IMR-90 (cell line): Measurements from ENCODE around the gene HEATR1. TPM values are rescaled to one million over a fixed set of nuclear protein-coding genes. Genes with fewer than 3 reads are reported as not detected.

Experiments used
- ATAC-seq: fragments of 200-7000 bp; cut with Tn5 transposase; 2 replicates; pipeline ENCODE4 v1.9.1; 2020; ENCODE audit warnings: low read depth, mild to moderate bottlenecking, moderate library complexity
- BruUV-seq: library from RNA; stranded (reverse); fragments of 400-500 nt; replicated peaks from 2 replicates; lab custom pipeline; 2021; lab: Mats Ljungman, UMichigan
- CTCF ChIA-PET: fragments of 300-600 bp; formaldehyde crosslinking; extraction: SDS; loops from one replicate; lab custom pipeline; 2021; ENCODE audit warnings: antibody characterized with exemption; lab: Yijun Ruan, JAX
- POLR2A ChIA-PET: fragments of 300-600 bp; sonication (Branson Sonifier 250); formaldehyde crosslinking; loops from one replicate; lab custom pipeline; 2022; ENCODE audit warnings: antibody characterized with exemption; ENCODE audit not compliant: unreplicated experiment; lab: Charles Lee
- DNase-seq: peaks from one replicate; pipeline ENCODE4 v3.0.0; 2013
- H2AFZ ChIP-seq: replicated peaks from 2 replicates; pipeline ENCODE3; 2013; ENCODE audit warnings: low read length, mild to moderate bottlenecking; ENCODE audit not compliant: poor library complexity
- H2AK5ac ChIP-seq: 2 replicates; pipeline ENCODE4 v1.6.1; 2013; ENCODE audit warnings: low read depth, low read length, inconsistent platforms
- H2AK9ac ChIP-seq: replicated peaks from 2 replicates; pipeline ENCODE3; 2013; ENCODE audit warnings: mild to moderate bottlenecking, low read depth, low read length, moderate library complexity; ENCODE audit not compliant: poor library complexity
- H2BK120ac ChIP-seq: 2 replicates; pipeline ENCODE4 v1.6.1; 2013; ENCODE audit warnings: low read depth, low read length, inconsistent platforms
- H2BK15ac ChIP-seq: 3 replicates; pipeline ENCODE4 v1.6.1; 2013; ENCODE audit warnings: low read depth, low read length, inconsistent platforms
- H2BK20ac ChIP-seq: 2 replicates; pipeline ENCODE4 v1.6.1; 2013; ENCODE audit warnings: low read depth, mild to moderate bottlenecking, inconsistent platforms, low read length, moderate library complexity
- H2BK5ac ChIP-seq: 2 replicates; pipeline ENCODE4 v1.6.1; 2013; ENCODE audit warnings: mild to moderate bottlenecking, low read depth, low read length, inconsistent platforms; ENCODE audit not compliant: poor library complexity, severe bottlenecking
- H3K14ac ChIP-seq: replicated peaks from 2 replicates; pipeline ENCODE4 v1.6.1; 2013; ENCODE audit warnings: low read depth, low read length, inconsistent platforms
- H3K18ac ChIP-seq: 2 replicates; pipeline ENCODE4 v1.6.1; 2013; ENCODE audit warnings: low read depth, low read length, control low read depth
- H3K23ac ChIP-seq: 2 replicates; pipeline ENCODE4 v1.6.1; 2013; ENCODE audit warnings: low read depth, low read length, inconsistent platforms
- H3K27ac ChIP-seq: 2 replicates; pipeline ENCODE4 v1.5.1; 2013; ENCODE audit warnings: mild to moderate bottlenecking, control low read depth, low read length; ENCODE audit not compliant: insufficient read depth
- H3K27me3 ChIP-seq: 2 replicates; pipeline ENCODE4 v1.6.1; 2013; ENCODE audit warnings: low read length; ENCODE audit not compliant: control insufficient read depth, insufficient read depth
- H3K36me3 ChIP-seq: 2 replicates; pipeline ENCODE4 v1.6.1; 2013; ENCODE audit warnings: low read length, mixed read lengths; ENCODE audit not compliant: control insufficient read depth, insufficient read depth
- H3K4ac ChIP-seq: 2 replicates; pipeline ENCODE4 v1.6.1; 2013; ENCODE audit warnings: low read depth, low read length, inconsistent platforms
- H3K4me1 ChIP-seq: 2 replicates; pipeline ENCODE4 v1.6.1; 2013; ENCODE audit warnings: low read length, mixed read lengths; ENCODE audit not compliant: control insufficient read depth, insufficient read depth
- H3K4me2 ChIP-seq: 2 replicates; pipeline ENCODE4 v1.6.1; 2013; ENCODE audit warnings: low read depth, mild to moderate bottlenecking, control low read depth, low read length, moderate library complexity
- H3K4me3 ChIP-seq: 2 replicates; pipeline ENCODE4 v1.5.1; 2013; ENCODE audit warnings: low read depth, mild to moderate bottlenecking, control low read depth, low read length, moderate library complexity; ENCODE audit not compliant: insufficient read depth
- H3K56ac ChIP-seq: 2 replicates; pipeline ENCODE4 v1.6.1; 2013; ENCODE audit warnings: low read length, inconsistent platforms; ENCODE audit not compliant: insufficient read depth; ENCODE audit errors: extremely low read depth
- H3K79me1 ChIP-seq, 2 experiments: 2 replicates each; pipeline ENCODE4 v1.6.1; 2013; ENCODE audit warnings: low read length in 2 of 2, inconsistent platforms in 1 of 2, low read depth in 1 of 2
- H3K9ac ChIP-seq: 2 replicates; pipeline ENCODE4 v1.6.1; 2013; ENCODE audit warnings: low read depth, low read length, control low read depth
- H3K9me1 ChIP-seq: 2 replicates; pipeline ENCODE4 v1.6.1; 2013; ENCODE audit warnings: low read length, inconsistent platforms; ENCODE audit not compliant: insufficient read depth
- H3K9me3 ChIP-seq: 2 replicates; pipeline ENCODE4 v1.6.1; 2013; ENCODE audit warnings: low read length; ENCODE audit not compliant: control insufficient read depth, insufficient read depth
- H4K20me1 ChIP-seq: 2 replicates; pipeline ENCODE4 v1.6.1; 2013; ENCODE audit warnings: low read length, inconsistent platforms; ENCODE audit not compliant: insufficient read depth
- H4K5ac ChIP-seq: 2 replicates; pipeline ENCODE4 v1.6.1; 2013; ENCODE audit warnings: mild to moderate bottlenecking, low read depth, low read length, control low read depth
- H4K8ac ChIP-seq, 2 experiments: 2 replicates each; pipeline ENCODE4 v1.6.1; 2013; ENCODE audit warnings: low read depth in 2 of 2, low read length in 2 of 2, control low read depth in 1 of 2, inconsistent platforms in 1 of 2
- H4K91ac ChIP-seq: 2 replicates; pipeline ENCODE4 v1.6.1; 2013; ENCODE audit warnings: low read depth, low read length, inconsistent platforms; ENCODE audit not compliant: insufficient read depth
- FOS ChIP-seq: fragments of 150-350 bp; IDR thresholded peaks from 2 replicates; pipeline ENCODE4 v1.6.1; 2016; ENCODE audit warnings: low read depth, low read length
- MAFK ChIP-seq: IDR thresholded peaks from 2 replicates; pipeline ENCODE4 v1.6.1; 2012; ENCODE audit warnings: low read depth, low read length, improper control_type of control experiment
- NFE2L2 ChIP-seq: fragments of 150-350 bp; IDR thresholded peaks from 2 replicates; pipeline ENCODE4 v1.6.1; 2016; ENCODE audit warnings: low read depth, mild to moderate bottlenecking, low read length
- POLR2A ChIP-seq: IDR thresholded peaks from 2 replicates; pipeline ENCODE4 v1.6.1; 2012; ENCODE audit warnings: mild to moderate bottlenecking, low read depth, low read length
- RAD21 ChIP-seq: IDR thresholded peaks from 2 replicates; pipeline ENCODE4 v1.6.1; 2012; ENCODE audit warnings: low read length, improper control_type of control experiment
- RCOR1 ChIP-seq: IDR thresholded peaks from 2 replicates; pipeline ENCODE4 v1.6.1; 2012; ENCODE audit warnings: mild to moderate bottlenecking, low read length, improper control_type of control experiment; ENCODE audit not compliant: insufficient replicate concordance
- RFX5 ChIP-seq: IDR thresholded peaks from 2 replicates; pipeline ENCODE4 v1.8.0; 2012; ENCODE audit warnings: low read depth, mild to moderate bottlenecking, low read length, moderate library complexity
- SMC3 ChIP-seq: fragments of 150-350 bp; IDR thresholded peaks from 2 replicates; pipeline ENCODE4 v1.6.1; 2016; ENCODE audit warnings: low read depth, mild to moderate bottlenecking, antibody characterized with exemption, low read length, moderate library complexity
- WGBS, 2 experiments: methylation state at CpG; one replicate each; pipeline versions ENCODE4 v1.1.5 to v1.1.7; 2013; ENCODE audit warnings: missing lambda C conversion rate in 2 of 2; ENCODE audit not compliant: insufficient read length in 1 of 2; ENCODE audit errors: extremely low coverage in 2 of 2; 5-methylcytosine and 5-hydroxymethylcytosine counted together
- dilution Hi-C: fragments of 300-500 bp; cut with HindIII; formaldehyde crosslinking; loops from one replicate; pipeline ENCODE4 v1.14.3; 2018; ENCODE audit warnings: low sequenced_read_pairs; ENCODE audit not compliant: unreplicated experiment
- in situ Hi-C: fragments of 300-500 bp; cut with MboI; formaldehyde crosslinking; loops from 3 replicates; pipeline ENCODE4 v1.14.3; 2019; ENCODE audit warnings: low sequenced_read_pairs, inconsistent platforms, mixed read lengths
- intact Hi-C: fragments of 100-400 bp; cut with micrococcal nuclease; formaldehyde crosslinking; loops from 2 replicates; pipeline ENCODE4 v1.10.0; 2022
- polyA plus RNA-seq, 3 experiments: library from polyadenylated mRNA; depleted of rRNA; stranded (reverse); fragments of >200 nt; gene quantifications; 2 replicates each; pipeline ENCODE4 v1.2.3, GENCODE V29; 2012; ENCODE audit warnings: low replicate concordance in 1 of 3
- total RNA-seq: library from RNA; depleted of rRNA; stranded (reverse); fragments of >200 nt; gene quantifications from 2 replicates; pipeline ENCODE4 v1.2.3, GENCODE V29; 2012
- TF ChIP-seq, protein P1 (sequence below): conservative IDR thresholded peaks from 2 replicates; pipeline ENCODE4 v1.5.1; 2012; ENCODE audit warnings: mild to moderate bottlenecking, low read depth, low read length, improper control_type of control experiment
- TF ChIP-seq, protein P2 (sequence below): fragments of 150-350 bp; IDR thresholded peaks from 2 replicates; pipeline ENCODE4 v1.6.1; 2016; ENCODE audit warnings: low read depth, mild to moderate bottlenecking, low read length, moderate library complexity, borderline replicate concordance

HEATR1 gene
- total and polyA plus RNA-seq, 2 of the 4 experiments (the other 2 are of a cell fraction), result 8.5 to 53.8 TPM

DNA sequence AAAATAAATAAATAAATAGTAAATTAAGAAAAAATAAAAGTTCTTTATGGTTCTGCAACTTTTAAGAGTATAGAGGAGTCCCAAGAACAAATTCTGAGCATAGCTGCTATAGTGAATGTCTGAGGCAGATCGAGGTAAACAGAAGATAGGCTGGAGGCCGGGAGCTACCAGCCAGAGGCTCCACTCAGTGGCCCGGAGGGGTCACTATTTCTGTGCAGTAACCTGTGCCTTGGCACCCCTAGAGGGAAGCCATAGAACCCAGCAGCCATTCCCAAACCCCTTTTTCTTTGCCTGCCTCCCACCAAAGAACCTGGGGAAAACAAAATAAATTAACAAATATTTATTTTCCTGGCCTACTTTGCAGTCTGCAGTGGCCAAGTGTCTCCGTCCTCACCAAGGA lies 38.4 kb upstream of the HEATR1 start:
- no peak overlapping the region for H4K5ac ChIP-seq
- dilution Hi-C loops, result no loop called here
- DNase-seq, result no peak

More for the DNA sequence above, 38.4 kb upstream of the HEATR1 start:
- TF ChIP-seq RCOR1, result no peak
- no peak for TF ChIP-seq NFE2L2
- TF ChIP-seq RAD21, result no peak
- TF ChIP-seq, protein P1, sequence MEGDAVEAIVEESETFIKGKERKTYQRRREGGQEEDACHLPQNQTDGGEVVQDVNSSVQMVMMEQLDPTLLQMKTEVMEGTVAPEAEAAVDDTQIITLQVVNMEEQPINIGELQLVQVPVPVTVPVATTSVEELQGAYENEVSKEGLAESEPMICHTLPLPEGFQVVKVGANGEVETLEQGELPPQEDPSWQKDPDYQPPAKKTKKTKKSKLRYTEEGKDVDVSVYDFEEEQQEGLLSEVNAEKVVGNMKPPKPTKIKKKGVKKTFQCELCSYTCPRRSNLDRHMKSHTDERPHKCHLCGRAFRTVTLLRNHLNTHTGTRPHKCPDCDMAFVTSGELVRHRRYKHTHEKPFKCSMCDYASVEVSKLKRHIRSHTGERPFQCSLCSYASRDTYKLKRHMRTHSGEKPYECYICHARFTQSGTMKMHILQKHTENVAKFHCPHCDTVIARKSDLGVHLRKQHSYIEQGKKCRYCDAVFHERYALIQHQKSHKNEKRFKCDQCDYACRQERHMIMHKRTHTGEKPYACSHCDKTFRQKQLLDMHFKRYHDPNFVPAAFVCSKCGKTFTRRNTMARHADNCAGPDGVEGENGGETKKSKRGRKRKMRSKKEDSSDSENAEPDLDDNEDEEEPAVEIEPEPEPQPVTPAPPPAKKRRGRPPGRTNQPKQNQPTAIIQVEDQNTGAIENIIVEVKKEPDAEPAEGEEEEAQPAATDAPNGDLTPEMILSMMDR, result no peak
- TF ChIP-seq SMC3, result no peak
- no peak for TF ChIP-seq MAFK
- TF ChIP-seq FOS, result no peak
- TF ChIP-seq, protein P2, sequence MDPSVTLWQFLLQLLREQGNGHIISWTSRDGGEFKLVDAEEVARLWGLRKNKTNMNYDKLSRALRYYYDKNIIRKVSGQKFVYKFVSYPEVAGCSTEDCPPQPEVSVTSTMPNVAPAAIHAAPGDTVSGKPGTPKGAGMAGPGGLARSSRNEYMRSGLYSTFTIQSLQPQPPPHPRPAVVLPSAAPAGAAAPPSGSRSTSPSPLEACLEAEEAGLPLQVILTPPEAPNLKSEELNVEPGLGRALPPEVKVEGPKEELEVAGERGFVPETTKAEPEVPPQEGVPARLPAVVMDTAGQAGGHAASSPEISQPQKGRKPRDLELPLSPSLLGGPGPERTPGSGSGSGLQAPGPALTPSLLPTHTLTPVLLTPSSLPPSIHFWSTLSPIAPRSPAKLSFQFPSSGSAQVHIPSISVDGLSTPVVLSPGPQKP, result no peak
- TF ChIP-seq POLR2A, result no peak
- TF ChIP-seq RFX5, result no peak
- no peaks in the 10 kb centered on the region for H3K27me3 ChIP-seq
- no peaks in the 10 kb centered on the region for H3K9me3 ChIP-seq
- BruUV-seq, result no TSS peak
- no peaks in the 10 kb centered on the region for H4K20me1 ChIP-seq
- H4K8ac ChIP-seq, result no peak overlapping the region
- no peak overlapping the region for H3K56ac ChIP-seq
- no peak overlapping the region for H2AK5ac ChIP-seq
- H3K36me3 ChIP-seq, result no peaks in the 10 kb centered on the region
- no peaks in the 10 kb centered on the region for H3K4me1 ChIP-seq
- H3K4ac ChIP-seq, result no peak overlapping the region
- H3K4me2 ChIP-seq, result no peak overlapping the region
- no peak overlapping the region for H2BK15ac ChIP-seq
- no peak overlapping the region for H2AFZ ChIP-seq
- no peak overlapping the region for H2BK20ac ChIP-seq
- in situ Hi-C loops (no loop called here), intact Hi-C loops (no loop called here)
- no peak overlapping the region for H3K23ac ChIP-seq
- H4K91ac ChIP-seq, result no peak overlapping the region
- no peak overlapping the region for H3K4me3 ChIP-seq
- no CpG with 5 or more reads among the region's 4 CpGs for WGBS, 2 experiments
- H3K27ac ChIP-seq, result no peak overlapping the region
- no peaks in the 10 kb centered on the region for H3K79me1 ChIP-seq
- ChIA-PET CTCF (no interaction called here), POLR2A (no interaction called here)
- H3K9ac ChIP-seq, result no peak overlapping the region
- H3K9me1 ChIP-seq, result no peaks in the 10 kb centered on the region
- ATAC-seq, result no peak
- no peak overlapping the region for H2BK120ac ChIP-seq
- H3K14ac ChIP-seq, result no peak overlapping the region
- no peak overlapping the region for H2AK9ac ChIP-seq
- H3K18ac ChIP-seq, result no peak overlapping the region
- H2BK5ac ChIP-seq, result no peak overlapping the region
